H9 (cell line): ENCODE data around the gene NT5C2. TPM values are rescaled to one million over a fixed set of nuclear protein-coding genes. Genes with fewer than 3 reads are reported as not detected.
A peak's percentile ranks its signal among the peaks of the same experiment; 100 is the strongest.
"Not testable (repeated sequence)": the region's sequence is repeated elsewhere in the genome, so short reads cannot be mapped to it uniquely, and the experiment has no call there.

ENCODE experiments used
- DNase-seq: peaks from one replicate; pipeline ENCODE4 v3.0.0-alpha.2; 2017
- H2AFZ ChIP-seq: one replicate; pipeline ENCODE4 v1.6.1; 2013; ENCODE audit warnings: mild to moderate bottlenecking, low read length, control low read depth, moderate library complexity
- H2AK5ac ChIP-seq: 2 replicates; pipeline ENCODE4 v1.6.1; 2013; ENCODE audit warnings: low read length, control low read depth, mixed read lengths; ENCODE audit not compliant: insufficient read length
- H2BK120ac ChIP-seq: one replicate; pipeline ENCODE4 v1.6.1; 2013; ENCODE audit warnings: low read depth, mild to moderate bottlenecking, low read length, control low read depth, inconsistent platforms; ENCODE audit not compliant: poor library complexity, severe bottlenecking
- H2BK12ac ChIP-seq: 2 replicates; pipeline ENCODE4 v1.6.1; 2013; ENCODE audit warnings: low read length, control low read depth, mixed read lengths, low read depth; ENCODE audit not compliant: insufficient read length
- H2BK15ac ChIP-seq: 2 replicates; pipeline ENCODE4 v1.6.1; 2013; ENCODE audit warnings: low read depth, low read length, control low read depth
- H2BK20ac ChIP-seq: one replicate; pipeline ENCODE4 v1.6.1; 2013; ENCODE audit warnings: low read depth, mild to moderate bottlenecking, low read length, control low read depth, inconsistent platforms; ENCODE audit not compliant: poor library complexity, severe bottlenecking
- H2BK5ac ChIP-seq: 2 replicates; pipeline ENCODE4 v1.6.1; 2013; ENCODE audit warnings: low read length, control low read depth, mixed read lengths; ENCODE audit not compliant: insufficient read length
- H3K14ac ChIP-seq: 2 replicates; pipeline ENCODE4 v1.6.1; 2013; ENCODE audit warnings: low read length, control low read depth; ENCODE audit not compliant: insufficient read depth
- H3K18ac ChIP-seq: 2 replicates; pipeline ENCODE4 v1.6.1; 2013; ENCODE audit warnings: low read depth, mild to moderate bottlenecking, mixed read lengths, low read length, control low read depth; ENCODE audit not compliant: insufficient read length
- H3K23ac ChIP-seq: 2 replicates; pipeline ENCODE4 v1.6.1; 2013; ENCODE audit warnings: low read length, control low read depth, mixed read lengths, low read depth; ENCODE audit not compliant: insufficient read length
- H3K23me2 ChIP-seq: 2 replicates; pipeline ENCODE4 v1.6.1; 2013; ENCODE audit warnings: low read depth, mild to moderate bottlenecking, mixed read lengths, low read length, control low read depth; ENCODE audit not compliant: insufficient read length, poor library complexity, severe bottlenecking
- H3K27ac ChIP-seq: 2 replicates; pipeline ENCODE4 v1.5.1; 2013; ENCODE audit warnings: low read length, control low read depth, mixed read lengths, low read depth; ENCODE audit not compliant: insufficient read length
- H3K27me3 ChIP-seq: 2 replicates; pipeline ENCODE4 v1.6.1; 2013; ENCODE audit warnings: low read length, control low read depth, inconsistent platforms; ENCODE audit not compliant: insufficient read depth
- H3K4ac ChIP-seq: 2 replicates; pipeline ENCODE4 v1.6.1; 2013; ENCODE audit warnings: low read depth, mild to moderate bottlenecking, control low read depth, inconsistent platforms, low read length, moderate library complexity
- H3K4me1 ChIP-seq: 2 replicates; pipeline ENCODE4 v1.6.1; 2013; ENCODE audit warnings: low read length, control low read depth, inconsistent platforms; ENCODE audit not compliant: insufficient read depth
- H3K4me2 ChIP-seq: 2 replicates; pipeline ENCODE4 v1.6.1; 2013; ENCODE audit warnings: low read length, control low read depth, mixed read lengths; ENCODE audit not compliant: insufficient read length, insufficient read depth
- H3K56ac ChIP-seq: 2 replicates; pipeline ENCODE4 v1.6.1; 2013; ENCODE audit warnings: low read depth, mild to moderate bottlenecking, mixed read lengths, low read length, control low read depth; ENCODE audit not compliant: insufficient read length
- H3K79me1 ChIP-seq: 2 replicates; pipeline ENCODE4 v1.6.1; 2013; ENCODE audit warnings: low read depth, mild to moderate bottlenecking, moderate library complexity, low read length, control low read depth, inconsistent platforms; ENCODE audit not compliant: insufficient read depth, poor library complexity, severe bottlenecking
- H3K79me2 ChIP-seq: 2 replicates; pipeline ENCODE4 v1.6.1; 2013; ENCODE audit warnings: low read length, control low read depth, inconsistent platforms; ENCODE audit not compliant: insufficient read depth
- H3K9ac ChIP-seq: 2 replicates; pipeline ENCODE4 v1.6.1; 2013; ENCODE audit warnings: low read length, control low read depth, mixed read lengths; ENCODE audit not compliant: insufficient read length; ENCODE audit errors: extremely low read depth
- H3K9me3 ChIP-seq: one replicate; pipeline ENCODE4 v1.6.1; 2013; ENCODE audit warnings: low read depth, low read length, inconsistent platforms; ENCODE audit not compliant: control insufficient read depth
- H3T11ph ChIP-seq: one replicate; pipeline ENCODE4 v1.6.1; 2013; ENCODE audit warnings: mild to moderate bottlenecking, low read length, control low read depth, inconsistent platforms
- H4K20me1 ChIP-seq: one replicate; pipeline ENCODE4 v1.6.1; 2013; ENCODE audit not compliant: control insufficient read depth, insufficient read length, insufficient read depth
- H4K5ac ChIP-seq: 2 replicates; pipeline ENCODE4 v1.6.1; 2013; ENCODE audit warnings: low read depth, mild to moderate bottlenecking, mixed read lengths, low read length, control low read depth; ENCODE audit not compliant: insufficient read length
- H4K8ac ChIP-seq: replicated peaks from 2 replicates; pipeline ENCODE4 v1.6.1; 2013; ENCODE audit warnings: low read length, control low read depth, mixed read lengths, low read depth; ENCODE audit not compliant: insufficient read length
- H4K91ac ChIP-seq: 2 replicates; pipeline ENCODE4 v1.6.1; 2013; ENCODE audit warnings: low read depth, mild to moderate bottlenecking, moderate library complexity, mixed read lengths, low read length, control low read depth; ENCODE audit not compliant: insufficient read length
- H3K27ac Mint-ChIP-seq, 3 experiments: 2 replicates in 2 of 3; 3 replicates in 1 of 3; pipeline ENCODE4 v1.8.0; 2020 to 2021; ENCODE audit warnings: mixed read lengths in 3 of 3, mild to moderate bottlenecking in 1 of 3, moderate library complexity in 1 of 3
- H3K27me3 Mint-ChIP-seq: 2 replicates; pipeline ENCODE4 v1.8.0; 2021; ENCODE audit warnings: low read depth, mild to moderate bottlenecking, moderate library complexity, mixed read lengths
- H3K36me3 Mint-ChIP-seq, 3 experiments: 2 replicates in 2 of 3; 3 replicates in 1 of 3; pipeline ENCODE4 v1.8.0; 2020 to 2021; ENCODE audit warnings: low read depth in 3 of 3, mixed read lengths in 3 of 3; ENCODE audit not compliant: insufficient read depth in 1 of 3
- H3K4me1 Mint-ChIP-seq, 2 experiments: 2 replicates each; pipeline ENCODE4 v1.8.0; 2020; ENCODE audit warnings: mixed read lengths in 2 of 2
- H3K4me3 Mint-ChIP-seq, 2 experiments: 2 replicates in 1 of 2; 3 replicates in 1 of 2; pipeline ENCODE4 v1.8.0; 2020 to 2021; ENCODE audit warnings: mild to moderate bottlenecking in 2 of 2, mixed read lengths in 2 of 2, moderate library complexity in 1 of 2
- H3K9me3 Mint-ChIP-seq, 2 experiments: 2 replicates in 1 of 2; 3 replicates in 1 of 2; pipeline ENCODE4 v1.8.0; 2020; ENCODE audit warnings: mild to moderate bottlenecking in 2 of 2, mixed read lengths in 2 of 2, moderate library complexity in 1 of 2
- WGBS: extraction: QIAGEN DNeasy Blood & Tissue Kit; methylation state at CpG from one replicate; pipeline ENCODE4 v1.1.7; 2013; ENCODE audit warnings: missing lambda C conversion rate, low lambda C conversion rate, mixed read lengths; ENCODE audit not compliant: insufficient read length; ENCODE audit errors: extremely low coverage; 5-methylcytosine and 5-hydroxymethylcytosine counted together
- total RNA-seq: library from RNA; stranded (reverse); gene quantifications from 2 replicates; pipeline ENCODE4 v1.2.1, GENCODE V29; 2021
- TF ChIP-seq, protein P1 (sequence below): fragments of 200-600 bp; sonication (generic); conservative IDR thresholded peaks from 3 replicates; pipeline ENCODE4 v1.8.0; 2021; ENCODE audit warnings: antibody characterized with exemption, mild to moderate bottlenecking

NT5C2 gene
- total RNA-seq, 1 experiment from 2014 or later = 69.6 TPM

- H3K79me1 ChIP-seq = peaks cover 7% of the 10 kb centered on the region
- H3K4me1 Mint-ChIP-seq = peaks cover 13 to 27% of the 10 kb centered on the region in 2 experiments
Observed at GRCh38 chr10:103184615-103185014, 8.5 kb downstream of the NT5C2 start.

DNA sequence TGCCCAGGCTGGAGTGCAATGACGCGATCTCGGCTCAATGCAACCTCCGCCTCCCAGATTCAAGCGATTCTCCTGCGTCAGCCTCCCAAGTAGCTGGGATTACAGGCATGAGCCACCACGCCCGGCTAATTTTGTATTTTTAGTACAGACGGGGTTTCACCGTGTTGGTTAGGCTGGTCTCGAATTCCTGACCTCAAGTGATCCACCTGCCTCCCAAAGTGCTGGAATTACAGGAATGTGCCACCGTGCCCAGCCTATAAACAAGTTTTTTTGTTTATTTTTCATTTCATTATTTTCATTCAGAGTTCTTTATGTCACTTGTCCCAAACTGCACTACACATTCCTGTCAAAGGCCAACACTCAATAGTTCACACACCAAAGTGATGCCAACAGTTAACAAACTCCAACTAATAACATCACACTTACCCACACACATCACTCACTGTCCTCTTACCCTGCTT lies 9.1 kb downstream of the NT5C2 start:
- H2BK15ac ChIP-seq, DNase-seq, H4K91ac ChIP-seq, H3K4me1 ChIP-seq, H4K5ac ChIP-seq, H2BK12ac ChIP-seq, H3K4me3 Mint-ChIP-seq, H2BK120ac ChIP-seq, H2BK20ac ChIP-seq, H3K23me2 ChIP-seq, H2AFZ ChIP-seq, H3K4ac ChIP-seq, H3K23ac ChIP-seq, H4K20me1 ChIP-seq, H4K8ac ChIP-seq, H3K14ac ChIP-seq, H3K56ac ChIP-seq, H3K4me2 ChIP-seq, H3K79me1 ChIP-seq, H3K9me3 Mint-ChIP-seq, H3K27me3 Mint-ChIP-seq, H3K9ac ChIP-seq, H3T11ph ChIP-seq, H3K27me3 ChIP-seq, H3K18ac ChIP-seq, H3K9me3 ChIP-seq: not testable (repeated sequence)
- peak overlapping the region; percentile 8 for H2BK5ac ChIP-seq
- H3K36me3 Mint-ChIP-seq = peaks cover 1 to 22% (median 13%) of the 10 kb centered on the region in 3 experiments; a peak in 4 of 7 replicates
- peak overlapping the region; percentile 2 to 84 (median 7); a peak in 5 of 7 replicates for H3K27ac Mint-ChIP-seq
- peak overlapping the region; percentile 85 for H2AK5ac ChIP-seq
- H3K79me2 ChIP-seq = peaks cover 17% of the 10 kb centered on the region; the same call in 1 of the 2 replicates
- H3K4me1 Mint-ChIP-seq = peaks cover 13 to 27% of the 10 kb centered on the region in 2 experiments
- peak overlapping the region; percentile 21 for H3K27ac ChIP-seq
- no CpG with 5 or more reads among the region's 12 CpGs for WGBS

More at GRCh38 chr10:103184615-103185014, 8.5 kb downstream of the NT5C2 start:
- Histone ChIP-seq H2BK120ac (no peak overlapping the region), H3K9ac (no peak overlapping the region), H3K23me2 (no peaks in the 10 kb centered on the region), H4K5ac (no peak overlapping the region), H4K20me1 (no peaks in the 10 kb centered on the region), H2AFZ (no peak overlapping the region), H3K4ac (no peak overlapping the region), H3K23ac (no peak overlapping the region), H3T11ph (no peak overlapping the region), H3K18ac (no peak overlapping the region), H2AK5ac (peak overlapping the region; percentile 85), H2BK15ac (no peak overlapping the region), H3K9me3 (no peaks in the 10 kb centered on the region), H3K4me2 (no peak overlapping the region), H3K4me1 (peaks cover 4% of the 10 kb centered on the region), H4K91ac (no peak overlapping the region), H3K79me2 (peaks cover 17% of the 10 kb centered on the region; the same call in 1 of the 2 replicates), H2BK12ac (no peak overlapping the region), H2BK20ac (no peak overlapping the region), H3K56ac (no peak overlapping the region), H3K27ac (no peak overlapping the region), H2BK5ac (no peak overlapping the region), H4K8ac (no peak overlapping the region), H3K14ac (no peak overlapping the region), H3K27me3 (no peaks in the 10 kb centered on the region)
- DNase-seq = no peak
- H3K9me3 Mint-ChIP-seq = no peaks in the 10 kb centered on the region
- TF ChIP-seq, protein P1, sequence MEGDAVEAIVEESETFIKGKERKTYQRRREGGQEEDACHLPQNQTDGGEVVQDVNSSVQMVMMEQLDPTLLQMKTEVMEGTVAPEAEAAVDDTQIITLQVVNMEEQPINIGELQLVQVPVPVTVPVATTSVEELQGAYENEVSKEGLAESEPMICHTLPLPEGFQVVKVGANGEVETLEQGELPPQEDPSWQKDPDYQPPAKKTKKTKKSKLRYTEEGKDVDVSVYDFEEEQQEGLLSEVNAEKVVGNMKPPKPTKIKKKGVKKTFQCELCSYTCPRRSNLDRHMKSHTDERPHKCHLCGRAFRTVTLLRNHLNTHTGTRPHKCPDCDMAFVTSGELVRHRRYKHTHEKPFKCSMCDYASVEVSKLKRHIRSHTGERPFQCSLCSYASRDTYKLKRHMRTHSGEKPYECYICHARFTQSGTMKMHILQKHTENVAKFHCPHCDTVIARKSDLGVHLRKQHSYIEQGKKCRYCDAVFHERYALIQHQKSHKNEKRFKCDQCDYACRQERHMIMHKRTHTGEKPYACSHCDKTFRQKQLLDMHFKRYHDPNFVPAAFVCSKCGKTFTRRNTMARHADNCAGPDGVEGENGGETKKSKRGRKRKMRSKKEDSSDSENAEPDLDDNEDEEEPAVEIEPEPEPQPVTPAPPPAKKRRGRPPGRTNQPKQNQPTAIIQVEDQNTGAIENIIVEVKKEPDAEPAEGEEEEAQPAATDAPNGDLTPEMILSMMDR = no peak
- peak overlapping the region in 2 of 3 experiments; percentile 7 to 84; a peak in 4 of 7 replicates for H3K27ac Mint-ChIP-seq
- WGBS = no CpG with 5 or more reads among the region's 3 CpGs
- H3K36me3 Mint-ChIP-seq = peaks cover 1 to 19% (median 13%) of the 10 kb centered on the region in 3 experiments; a peak in 4 of 7 replicates
- no peaks in the 10 kb centered on the region for H3K27me3 Mint-ChIP-seq
- H3K4me3 Mint-ChIP-seq = no peak overlapping the region
